HFF-Myc (cell line): ENCODE results near the gene IQGAP2.
"Not testable (repeated sequence)": the region's sequence is repeated elsewhere in the genome, so short reads cannot be mapped to it uniquely, and the experiment has no call there.

Experiments
- DNase-seq: peaks from one replicate; pipeline ENCODE4 v3.0.0-alpha.2; 2011; ENCODE audit warnings: low read depth; ENCODE audit errors: extremely low read depth
- H3K4me3 ChIP-seq: replicated peaks from 2 replicates; pipeline ENCODE4 v1.5.1; 2011; ENCODE audit warnings: low read depth, mild to moderate bottlenecking, control low read depth, low read length
- TF ChIP-seq, protein P1 (sequence below): IDR thresholded peaks from 2 replicates; pipeline ENCODE4 v1.5.1; 2012; ENCODE audit warnings: mild to moderate bottlenecking, low read depth, low read length, control low read depth; ENCODE audit errors: missing control alignments

Gene IQGAP2

DNA sequence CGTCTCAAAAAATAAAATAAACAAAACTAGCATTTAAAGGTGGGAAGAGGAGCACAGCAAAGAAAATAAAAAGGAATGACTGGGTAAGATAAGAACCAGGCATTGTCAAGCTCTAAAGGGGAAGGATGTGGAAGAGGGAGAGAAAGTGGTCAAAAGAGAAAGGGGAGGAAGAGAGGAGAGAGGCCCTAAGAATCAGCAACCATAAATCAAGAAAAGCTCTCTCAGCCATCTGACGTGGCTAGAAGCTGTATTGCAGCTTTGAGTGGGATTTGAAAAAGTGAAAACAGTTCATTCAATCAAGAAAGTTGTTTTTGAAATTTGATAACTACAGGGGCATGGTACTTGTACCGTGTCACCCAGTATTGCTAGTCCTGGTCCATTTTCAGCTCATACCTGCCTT lies 267.4 kb downstream of the IQGAP2 start:
- TF ChIP-seq, protein P1, sequence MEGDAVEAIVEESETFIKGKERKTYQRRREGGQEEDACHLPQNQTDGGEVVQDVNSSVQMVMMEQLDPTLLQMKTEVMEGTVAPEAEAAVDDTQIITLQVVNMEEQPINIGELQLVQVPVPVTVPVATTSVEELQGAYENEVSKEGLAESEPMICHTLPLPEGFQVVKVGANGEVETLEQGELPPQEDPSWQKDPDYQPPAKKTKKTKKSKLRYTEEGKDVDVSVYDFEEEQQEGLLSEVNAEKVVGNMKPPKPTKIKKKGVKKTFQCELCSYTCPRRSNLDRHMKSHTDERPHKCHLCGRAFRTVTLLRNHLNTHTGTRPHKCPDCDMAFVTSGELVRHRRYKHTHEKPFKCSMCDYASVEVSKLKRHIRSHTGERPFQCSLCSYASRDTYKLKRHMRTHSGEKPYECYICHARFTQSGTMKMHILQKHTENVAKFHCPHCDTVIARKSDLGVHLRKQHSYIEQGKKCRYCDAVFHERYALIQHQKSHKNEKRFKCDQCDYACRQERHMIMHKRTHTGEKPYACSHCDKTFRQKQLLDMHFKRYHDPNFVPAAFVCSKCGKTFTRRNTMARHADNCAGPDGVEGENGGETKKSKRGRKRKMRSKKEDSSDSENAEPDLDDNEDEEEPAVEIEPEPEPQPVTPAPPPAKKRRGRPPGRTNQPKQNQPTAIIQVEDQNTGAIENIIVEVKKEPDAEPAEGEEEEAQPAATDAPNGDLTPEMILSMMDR: no peak
- no peak for DNase-seq
- no peak overlapping the region for H3K4me3 ChIP-seq

DNA sequence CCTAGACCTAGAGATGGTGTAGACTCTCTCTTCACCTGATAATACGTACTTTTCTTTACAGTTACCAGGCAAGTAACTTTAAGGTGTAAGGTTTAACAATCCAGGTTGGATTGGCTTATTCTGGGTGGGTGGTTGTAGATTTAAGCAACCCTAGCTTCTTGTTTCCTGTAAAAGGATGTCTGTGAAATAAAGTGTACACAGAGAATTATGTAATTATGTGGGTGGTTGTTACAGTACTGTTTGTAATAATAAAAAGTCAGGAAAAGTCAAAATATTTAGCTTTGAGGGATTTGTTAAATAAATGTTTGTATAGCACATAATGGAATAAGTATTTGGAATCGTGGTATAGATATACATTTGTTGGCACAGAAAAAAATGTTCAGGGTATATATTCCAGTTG lies 269.2 kb downstream of the IQGAP2 start:
- TF ChIP-seq, protein P1: no peak
- H3K4me3 ChIP-seq: no peak overlapping the region
- DNase-seq: no peak

DNA sequence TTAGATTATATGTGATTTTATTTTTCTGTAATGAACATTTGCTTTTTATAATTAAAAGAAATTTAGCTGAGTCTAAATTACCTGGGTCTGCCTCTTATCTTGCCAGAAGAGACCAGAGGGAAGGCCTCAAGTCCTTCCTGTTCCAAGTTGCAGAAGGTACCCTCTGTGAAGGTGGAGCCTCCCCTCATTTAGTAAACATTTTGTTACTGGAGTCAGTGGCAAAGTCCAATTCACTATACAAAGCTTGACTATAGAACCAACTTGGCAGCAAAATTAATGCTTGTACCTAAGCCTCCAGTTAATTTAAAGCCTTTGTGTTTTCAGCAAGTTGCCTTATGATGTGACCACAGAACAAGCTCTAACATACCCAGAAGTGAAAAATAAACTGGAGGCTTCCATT lies 270.0 kb downstream of the IQGAP2 start:
- H3K4me3 ChIP-seq: no peak overlapping the region
- DNase-seq: no peak
- TF ChIP-seq, protein P1: no peak

DNA sequence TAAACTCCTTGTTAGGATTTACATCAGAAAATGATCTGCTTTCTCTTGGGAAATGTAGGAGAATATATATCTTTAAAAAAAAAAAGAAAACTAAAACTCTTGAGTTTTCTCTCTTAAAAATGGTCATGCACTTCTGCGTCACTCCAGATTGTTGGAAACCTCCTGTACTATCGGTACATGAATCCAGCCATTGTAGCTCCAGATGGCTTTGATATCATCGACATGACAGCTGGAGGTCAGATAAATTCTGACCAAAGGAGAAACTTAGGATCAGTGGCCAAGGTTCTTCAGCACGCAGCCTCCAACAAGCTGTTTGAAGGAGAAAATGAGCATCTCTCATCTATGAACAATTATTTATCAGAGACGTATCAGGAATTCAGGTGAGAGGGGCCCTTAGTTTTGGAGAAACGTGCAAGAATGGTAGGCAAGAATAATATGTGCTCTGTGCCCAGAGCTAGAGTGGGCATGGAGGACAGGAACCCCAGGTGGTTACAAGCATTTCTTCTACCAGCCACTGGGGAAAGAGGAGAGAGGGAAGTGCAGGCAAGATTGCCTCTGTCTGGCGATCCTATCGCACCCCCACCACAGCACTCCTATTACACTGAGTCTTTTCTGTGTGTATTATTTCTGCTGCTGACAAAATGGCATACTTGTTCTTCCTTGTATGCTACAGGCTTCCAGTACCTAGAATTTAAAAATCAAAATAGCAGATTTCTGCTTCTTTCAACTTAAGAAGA lies 271.4 kb downstream of the IQGAP2 start:
- TF ChIP-seq, protein P1: no peak
- no peak overlapping the region for H3K4me3 ChIP-seq
- DNase-seq: no peak

DNA sequence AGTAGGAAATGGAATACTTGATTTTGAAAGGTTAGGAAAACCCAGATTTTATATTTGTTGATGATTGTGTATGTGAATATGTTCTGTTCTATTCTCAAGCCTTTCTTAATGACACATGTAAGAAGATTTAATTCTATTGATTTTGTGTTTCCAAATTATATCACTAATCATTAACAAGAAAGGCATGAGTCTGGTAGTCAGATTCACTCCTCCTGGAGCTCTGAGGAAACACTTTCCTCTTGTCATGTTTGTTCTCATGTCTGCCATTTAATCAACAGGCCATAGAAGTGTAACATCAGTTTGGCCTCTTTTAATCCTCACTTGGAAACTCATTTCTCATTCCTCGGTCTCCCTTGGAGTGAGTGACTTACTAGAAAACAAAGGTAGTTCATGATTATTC lies 272.3 kb downstream of the IQGAP2 start:
- no peak overlapping the region for H3K4me3 ChIP-seq
- DNase-seq: no peak
- TF ChIP-seq, protein P1: no peak

DNA sequence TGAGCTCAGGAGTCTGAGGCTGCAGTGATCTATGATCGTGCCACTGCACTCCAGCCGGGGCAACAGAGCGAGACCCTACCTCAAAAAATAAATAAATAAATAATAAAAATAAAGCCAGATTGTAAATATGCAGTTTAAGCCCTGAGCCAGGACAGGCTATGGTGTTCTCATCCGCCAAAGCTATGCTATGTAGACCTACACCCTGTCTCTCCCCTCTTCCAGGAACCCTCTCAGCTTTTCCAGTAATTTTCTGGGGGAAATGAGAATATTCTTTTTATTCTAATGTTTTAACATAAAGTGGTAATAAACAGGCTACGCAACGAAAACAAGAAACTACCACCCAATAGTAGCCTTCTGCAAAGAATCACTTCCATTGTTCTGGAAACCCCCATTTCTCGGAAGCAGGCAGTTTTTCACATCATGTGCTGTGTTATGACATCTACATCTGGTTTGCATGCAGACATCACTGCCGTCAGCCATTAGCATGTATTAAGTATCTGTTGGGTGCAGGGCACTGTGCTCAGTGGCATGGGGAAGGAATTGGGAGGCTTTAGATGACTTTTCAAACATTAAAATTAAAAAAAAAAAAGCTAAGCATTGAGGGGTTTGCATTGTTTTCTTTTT lies 274.9 kb downstream of the IQGAP2 start:
- no peak for DNase-seq
- no peak overlapping the region for H3K4me3 ChIP-seq
- TF ChIP-seq, protein P1: no peak

DNA sequence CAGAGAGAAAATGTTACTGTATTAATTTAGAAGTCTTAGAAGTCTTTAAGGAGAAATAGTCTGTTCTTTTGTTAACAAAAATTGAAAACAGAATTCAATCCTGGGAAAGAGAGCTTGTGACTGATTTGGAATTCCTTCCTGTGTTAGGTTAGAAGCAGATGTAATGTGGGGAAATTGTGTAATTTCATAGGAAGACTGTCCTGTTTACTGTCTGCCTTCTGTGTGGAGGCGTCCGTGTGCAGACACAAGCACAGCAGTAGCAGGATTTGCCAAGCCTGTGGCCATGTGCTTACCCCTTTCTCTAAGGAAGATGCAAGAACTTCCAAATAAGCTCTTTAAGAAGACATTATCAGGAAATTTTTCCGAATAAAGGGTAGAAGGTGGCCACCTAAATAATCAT lies 276.1 kb downstream of the IQGAP2 start:
- DNase-seq: no peak

DNA sequence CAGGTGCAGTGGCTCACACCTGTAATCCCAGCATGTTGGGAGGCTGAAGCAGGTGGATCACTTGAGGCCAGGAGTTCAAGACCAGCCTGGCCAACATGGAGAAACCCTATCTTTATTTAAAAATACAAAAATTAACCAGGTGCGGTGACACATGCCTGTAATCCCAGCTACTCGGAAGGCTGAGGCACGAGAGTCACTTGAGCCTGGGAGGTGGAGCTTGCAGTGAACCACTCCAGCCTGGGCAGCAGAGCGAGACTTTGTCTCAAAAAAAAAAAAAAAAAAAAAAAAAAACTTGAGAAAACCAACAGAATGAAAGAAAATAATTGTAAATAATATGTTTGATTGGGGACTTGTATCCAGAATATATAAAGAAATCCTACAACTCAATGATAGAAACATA lies 277.7 kb downstream of the IQGAP2 start:
- H3K4me3 ChIP-seq, DNase-seq: not testable (repeated sequence)

More for the DNA sequence above, 276.1 kb downstream of the IQGAP2 start:
- TF ChIP-seq, protein P1: no peak
- no peak overlapping the region for H3K4me3 ChIP-seq
